Measurements from ENCODE around the gene KRTAP12-3.

DNA sequence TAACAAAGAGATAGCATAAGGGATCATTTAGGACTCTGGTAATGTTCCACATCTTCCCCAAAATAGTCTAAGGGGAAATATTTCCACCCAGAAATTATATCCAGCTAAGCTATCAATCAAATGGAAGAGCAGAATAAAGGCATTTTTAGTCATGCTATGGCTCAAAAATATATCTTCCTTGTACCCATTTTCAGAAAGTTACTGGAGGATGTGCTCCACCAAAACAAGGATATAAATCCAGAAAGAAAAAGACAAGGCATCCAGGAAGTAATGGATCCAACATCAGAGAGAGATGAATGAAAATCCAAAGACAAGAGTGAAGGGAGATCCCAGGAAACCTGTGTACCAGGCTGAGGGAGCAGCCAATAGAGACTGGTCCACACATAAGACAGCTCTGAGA is 48.5 kb upstream of the KRTAP12-3 start:
- TF ChIP-seq, protein P1, sequence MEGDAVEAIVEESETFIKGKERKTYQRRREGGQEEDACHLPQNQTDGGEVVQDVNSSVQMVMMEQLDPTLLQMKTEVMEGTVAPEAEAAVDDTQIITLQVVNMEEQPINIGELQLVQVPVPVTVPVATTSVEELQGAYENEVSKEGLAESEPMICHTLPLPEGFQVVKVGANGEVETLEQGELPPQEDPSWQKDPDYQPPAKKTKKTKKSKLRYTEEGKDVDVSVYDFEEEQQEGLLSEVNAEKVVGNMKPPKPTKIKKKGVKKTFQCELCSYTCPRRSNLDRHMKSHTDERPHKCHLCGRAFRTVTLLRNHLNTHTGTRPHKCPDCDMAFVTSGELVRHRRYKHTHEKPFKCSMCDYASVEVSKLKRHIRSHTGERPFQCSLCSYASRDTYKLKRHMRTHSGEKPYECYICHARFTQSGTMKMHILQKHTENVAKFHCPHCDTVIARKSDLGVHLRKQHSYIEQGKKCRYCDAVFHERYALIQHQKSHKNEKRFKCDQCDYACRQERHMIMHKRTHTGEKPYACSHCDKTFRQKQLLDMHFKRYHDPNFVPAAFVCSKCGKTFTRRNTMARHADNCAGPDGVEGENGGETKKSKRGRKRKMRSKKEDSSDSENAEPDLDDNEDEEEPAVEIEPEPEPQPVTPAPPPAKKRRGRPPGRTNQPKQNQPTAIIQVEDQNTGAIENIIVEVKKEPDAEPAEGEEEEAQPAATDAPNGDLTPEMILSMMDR (IDR thresholded peaks at IDR 0.05), result no peak
- TF ChIP-seq POLR2A (IDR thresholded peaks at IDR 0.05) (no peak), EP300 (IDR thresholded peaks at IDR 0.05) (no peak)

Data from tibial nerve (tissue), 4 donors.